CD14-positive monocyte (primary cell): ENCODE measurements around the gene ARHGAP21. TPM values are rescaled to one million over a fixed set of nuclear protein-coding genes. Genes with fewer than 3 reads are reported as not detected.

Experiments used
- DNase-seq, 3 donors: peaks; one replicate each; pipeline ENCODE4 v3.0.0-alpha.2; 2011 to 2022
- H2AFZ ChIP-seq: 2 replicates; pipeline ENCODE4 v1.6.0; 2012; ENCODE audit warnings: mild to moderate bottlenecking, low read depth, low read length, inconsistent platforms; ENCODE audit not compliant: insufficient read depth, poor library complexity, severe bottlenecking
- H3K27ac ChIP-seq, 2 donors: 1 replicate in 1 of 2; 2 replicates in 1 of 2; pipeline ENCODE4 v1.5.1; 2012 to 2013; ENCODE audit warnings: low read length in 2 of 2, control low read depth in 1 of 2, inconsistent platforms in 1 of 2, low read depth in 1 of 2, mild to moderate bottlenecking in 1 of 2
- H3K27me3 ChIP-seq, 2 donors: one replicate each; pipeline versions ENCODE4 v1.6.0 to v1.6.1; 2011 to 2013; ENCODE audit warnings: low read length in 2 of 2; ENCODE audit not compliant: control insufficient read depth in 2 of 2, insufficient read depth in 2 of 2
- H3K36me3 ChIP-seq, 2 donors: replicated peaks in 1 of 2; 1 replicate in 1 of 2; 2 replicates in 1 of 2; pipeline versions ENCODE4 v1.5.1 to v1.6.1; 2012 to 2013; ENCODE audit warnings: low read length in 2 of 2, control low read depth in 1 of 2, inconsistent platforms in 1 of 2, mild to moderate bottlenecking in 1 of 2; ENCODE audit not compliant: insufficient read depth in 2 of 2, control insufficient read depth in 1 of 2
- H3K4me1 ChIP-seq, 2 donors: 1 replicate in 1 of 2; 2 replicates in 1 of 2; pipeline versions ENCODE4 v1.5.1 to v1.6.1; 2012 to 2013; ENCODE audit warnings: low read length in 2 of 2, control low read depth in 1 of 2, inconsistent platforms in 1 of 2, mild to moderate bottlenecking in 1 of 2, moderate library complexity in 1 of 2; ENCODE audit not compliant: insufficient read depth in 2 of 2, control insufficient read depth in 1 of 2
- H3K4me2 ChIP-seq: replicated peaks from 2 replicates; pipeline ENCODE3; 2012; ENCODE audit warnings: low read length, moderate library complexity, mild to moderate bottlenecking; ENCODE audit not compliant: poor library complexity, severe bottlenecking; ENCODE audit errors: extremely low read depth
- H3K4me3 ChIP-seq, 3 experiments: fragments of 200-600 bp in 1 of 3; sonication (generic) in 1 of 3; replicated peaks in 1 of 3; 1 replicate in 2 of 3; 2 replicates in 1 of 3; pipeline ENCODE4 v1.5.1; 2011 to 2013; ENCODE audit warnings: low read length in 3 of 3, mild to moderate bottlenecking in 3 of 3, control low read depth in 2 of 3, low read depth in 2 of 3, inconsistent platforms in 1 of 3, moderate library complexity in 1 of 3
- H3K79me2 ChIP-seq: 2 replicates; pipeline ENCODE4 v1.6.0; 2012; ENCODE audit warnings: mild to moderate bottlenecking, control low read depth, inconsistent platforms, low read length, moderate library complexity; ENCODE audit not compliant: insufficient read depth
- H3K9ac ChIP-seq: 2 replicates; pipeline ENCODE4 v1.6.0; 2017; ENCODE audit warnings: low read length, mild to moderate bottlenecking; ENCODE audit not compliant: insufficient read depth, poor library complexity, severe bottlenecking
- H3K9me3 ChIP-seq, 2 donors: replicated peaks in 1 of 2; 1 replicate in 1 of 2; 2 replicates in 1 of 2; pipeline versions ENCODE4 v1.5.1 to v1.6.1; 2012 to 2013; ENCODE audit warnings: low read length in 2 of 2, control low read depth in 1 of 2; ENCODE audit not compliant: control insufficient read depth in 1 of 2, insufficient read depth in 1 of 2
- H4K20me1 ChIP-seq: 2 replicates; pipeline ENCODE4 v1.6.0; 2012; ENCODE audit warnings: mild to moderate bottlenecking, low read length, control low read depth, moderate library complexity; ENCODE audit not compliant: insufficient read depth
- H3K27ac Mint-ChIP-seq, 7 donors: one replicate each; pipeline ENCODE4 v1.8.0; 2020; ENCODE audit warnings: mild to moderate bottlenecking in 7 of 7, mixed read lengths in 7 of 7, moderate library complexity in 6 of 7, inconsistent platforms in 2 of 7
- H3K27me3 Mint-ChIP-seq, 3 donors: one replicate each; pipeline ENCODE4 v1.8.0; 2021 to 2022; ENCODE audit warnings: low read depth in 3 of 3, mild to moderate bottlenecking in 3 of 3, mixed read lengths in 3 of 3, moderate library complexity in 3 of 3, inconsistent platforms in 1 of 3
- H3K36me3 Mint-ChIP-seq, 2 donors: one replicate each; pipeline ENCODE4 v1.8.0; 2020; ENCODE audit warnings: mixed read lengths in 2 of 2, inconsistent platforms in 1 of 2, mild to moderate bottlenecking in 1 of 2
- H3K4me1 Mint-ChIP-seq: one replicate; pipeline ENCODE4 v1.8.0; 2020; ENCODE audit warnings: mild to moderate bottlenecking, mixed read lengths
- H3K4me3 Mint-ChIP-seq, 2 donors: one replicate each; pipeline ENCODE4 v1.8.0; 2020; ENCODE audit warnings: mild to moderate bottlenecking in 2 of 2, mixed read lengths in 2 of 2, moderate library complexity in 1 of 2
- H3K9me3 Mint-ChIP-seq, 7 donors: one replicate each; pipeline ENCODE4 v1.8.0; 2020 to 2022; ENCODE audit warnings: mixed read lengths in 7 of 7, mild to moderate bottlenecking in 6 of 7, moderate library complexity in 6 of 7, inconsistent platforms in 2 of 7
- CTCF ChIP-seq: fragments of 200-600 bp; IDR thresholded peaks from one replicate; pipeline ENCODE4 v1.8.0; 2022; ENCODE audit warnings: antibody characterized with exemption, mild to moderate bottlenecking
- WGBS: methylation state at CpG from one replicate; pipeline ENCODE4 v1.1.5; 2013; ENCODE audit warnings: missing lambda C conversion rate; ENCODE audit not compliant: insufficient coverage; 5-methylcytosine and 5-hydroxymethylcytosine counted together
- intact Hi-C, 2 donors: fragments of 100-400 bp; cut with micrococcal nuclease; formaldehyde crosslinking; loops; one replicate each; pipeline versions ENCODE4 v1.15.0 to v1.15.1; 2023
- polyA plus RNA-seq, 3 donors: library from polyadenylated mRNA; depleted of rRNA in 1 of 3; unstranded in 2 of 3; stranded (reverse) in 1 of 3; fragments of 300-500 nt in 2 of 3; fragments of >200 nt in 1 of 3; fragmentation: Illumina TruSeq in 2 of 3; gene quantifications; 1 replicate in 2 of 3; 2 replicates in 1 of 3; pipeline ENCODE4 v1.2.3, GENCODE V29; 2012 to 2021

ARHGAP21 gene
- polyA plus RNA-seq, 3 donors = 2.1 to 20.0 (median 3.4) TPM

- Histone ChIP-seq H3K36me3 (no peaks in the 10 kb centered on the region), H3K4me1 (no peaks in the 10 kb centered on the region), H4K20me1 (no peaks in the 10 kb centered on the region), H3K4me2 (no peak overlapping the region), H2AFZ (no peak overlapping the region), H3K9ac (no peak overlapping the region), H3K4me3 (no peak overlapping the region), H3K27me3 (no peaks in the 10 kb centered on the region), H3K27ac (no peak overlapping the region), H3K9me3 (no peaks in the 10 kb centered on the region), H3K79me2 (no peaks in the 10 kb centered on the region)
- H3K27ac Mint-ChIP-seq = no peak overlapping the region
- intact Hi-C loops = loop anchor here in 1 of 2 donors (10.0 kb wide), 1 partner anchor 310 kb away; the partner anchor contains the start of gene PRTFDC1
- no peaks in the 10 kb centered on the region for H3K27me3 Mint-ChIP-seq
- DNase-seq = no peak
- peaks cover 2% of the 10 kb centered on the region for H3K4me1 Mint-ChIP-seq
- H3K36me3 Mint-ChIP-seq = peaks cover 4 to 14% of the 10 kb centered on the region in 2 donors
- no peaks in the 10 kb centered on the region for H3K9me3 Mint-ChIP-seq
- no peak overlapping the region for H3K4me3 Mint-ChIP-seq
- TF ChIP-seq CTCF = no peak
Observed at GRCh38 chr10:24645022-24645421, 78.7 kb downstream of the ARHGAP21 start.

- intact Hi-C loops = loop anchor here (5.0 to 10.0 kb wide), 2 partner anchors 311 to 439 kb away; partner anchors contain the start of gene PRTFDC1 (in 1 of the 2)
- H3K27me3 ChIP-seq = no peaks in the 10 kb centered on the region
- no peak overlapping the region for H3K4me2 ChIP-seq
- DNase-seq = no peak
- peaks cover 4 to 9% of the 10 kb centered on the region in 2 donors for H3K36me3 Mint-ChIP-seq
- H3K27ac ChIP-seq = no peak overlapping the region
- H3K9ac ChIP-seq = no peak overlapping the region
- H3K9me3 ChIP-seq = no peaks in the 10 kb centered on the region
- H3K27ac Mint-ChIP-seq = no peak overlapping the region
- no peak overlapping the region for H3K4me3 Mint-ChIP-seq
- H3K4me3 ChIP-seq = no peak overlapping the region
- no peaks in the 10 kb centered on the region for H3K79me2 ChIP-seq
- no peaks in the 10 kb centered on the region for H3K9me3 Mint-ChIP-seq
- H2AFZ ChIP-seq = no peak overlapping the region
- 94% methylated on average over 6 of the region's 6 CpGs for WGBS
- no peak for TF ChIP-seq CTCF
- H3K4me1 ChIP-seq = no peaks in the 10 kb centered on the region
- H3K36me3 ChIP-seq = no peaks in the 10 kb centered on the region
- no peaks in the 10 kb centered on the region for H3K27me3 Mint-ChIP-seq
- H4K20me1 ChIP-seq = no peaks in the 10 kb centered on the region
- peaks cover 2% of the 10 kb centered on the region for H3K4me1 Mint-ChIP-seq
Observed at GRCh38 chr10:24643679-24644209, 79.9 kb downstream of the ARHGAP21 start.
